ENCODE data around the gene WDR7.

Gene WDR7

DNA sequence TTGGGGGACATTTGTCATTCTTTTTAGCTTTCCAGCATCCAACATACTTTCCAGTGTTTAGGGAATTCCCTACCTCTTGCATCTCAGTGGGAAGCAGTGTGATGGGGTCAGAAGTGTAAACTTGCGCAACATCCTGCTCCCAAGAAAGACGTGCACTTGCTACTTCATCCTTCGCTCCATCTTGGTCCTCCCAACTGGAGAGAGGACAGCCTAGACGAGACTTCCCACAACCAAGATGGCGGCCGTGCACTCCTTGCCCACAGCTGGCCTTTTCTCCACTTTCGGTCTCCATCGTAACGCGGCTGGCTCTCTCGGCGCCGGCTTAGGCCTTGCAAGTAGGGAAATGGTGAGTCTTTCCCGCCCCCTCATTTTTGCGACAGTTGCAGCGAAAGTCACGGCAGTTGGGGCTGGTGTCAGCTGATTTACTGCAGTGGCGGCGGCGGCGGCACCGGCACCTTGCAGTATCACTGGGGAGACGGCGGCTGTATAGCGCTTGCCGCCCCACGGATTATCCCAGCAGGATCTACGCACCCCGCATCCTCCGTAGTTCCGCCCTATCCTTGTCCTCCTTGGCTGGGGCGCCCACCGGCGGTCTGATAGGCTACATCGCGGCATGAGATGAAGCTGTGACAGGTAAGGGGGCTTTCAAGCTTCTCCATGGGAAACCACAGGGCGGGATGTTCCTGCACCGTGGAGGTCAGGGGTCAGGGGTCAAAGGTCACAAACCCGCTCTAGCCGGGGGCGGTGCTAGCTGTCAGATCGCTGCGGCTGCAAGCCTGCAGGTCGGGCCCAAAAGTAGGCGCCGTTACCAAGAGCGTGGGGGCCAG lies at the start of gene WDR7:
TSS of gene WDR7 (plus strand) at position 416 of the 827 bp plus-strand sequence. CDS start 21,157 bp downstream, outside the sequence.
- Mint-ChIP-seq H3K4me1 (ENCODE audit: low read depth) (peaks cover 63% of the 10 kb centered on the region), H3K36me3 (ENCODE audit: low read depth) (peaks cover 7% of the 10 kb centered on the region), H3K4me3 (peak within 1 kb of the TSS; percentile 88), H3K9me3 (peaks cover 7% of the 10 kb centered on the region), H3K27ac (peak within 1 kb of the TSS; percentile 85), H3K27me3 (no peaks in the 10 kb centered on the region)
- intact Hi-C loops (cut with micrococcal nuclease) = loop anchor here (1.0 kb wide), 1 partner anchor 13 kb away; the partner anchor contains the start of gene TXNL1

DNA sequence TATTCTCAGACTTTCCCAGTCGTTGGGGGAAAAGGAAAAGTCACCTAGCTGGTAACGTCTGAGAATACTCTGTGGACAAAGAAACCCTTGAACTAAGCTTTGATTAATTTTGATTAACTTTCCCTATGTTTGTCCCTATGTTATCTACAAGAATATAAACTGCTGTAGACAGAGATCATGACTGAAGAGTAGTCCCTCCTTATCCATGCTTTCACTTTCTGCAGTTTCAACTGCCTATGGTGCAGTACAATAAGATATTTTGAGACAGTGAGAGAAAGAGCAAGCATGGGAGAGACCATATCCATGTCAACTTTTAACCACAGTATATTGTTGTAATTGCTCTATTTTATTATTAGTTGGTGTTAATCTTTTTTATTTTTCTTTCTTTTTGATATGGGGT lies 44.5 kb upstream of the WDR7 start:
- peaks cover 54% of the 10 kb centered on the region for H3K36me3 Mint-ChIP-seq (ENCODE audit: low read depth)
- intact Hi-C loops (cut with micrococcal nuclease) = no loop called here

GRCh38 chr18:56615738-56616520 lies 35.2 kb upstream of the WDR7 start:
- peaks cover 6% of the 10 kb centered on the region for H3K4me1 Mint-ChIP-seq (ENCODE audit: low read depth)
- H3K4me3 Mint-ChIP-seq = no peak overlapping the region
- no peak overlapping the region for H3K27ac Mint-ChIP-seq
- peaks cover 92% of the 10 kb centered on the region for H3K36me3 Mint-ChIP-seq (ENCODE audit: low read depth)
- H3K27me3 Mint-ChIP-seq = no peaks in the 10 kb centered on the region
- H3K9me3 Mint-ChIP-seq = no peaks in the 10 kb centered on the region
- intact Hi-C loops (cut with micrococcal nuclease) = no loop called here

More for the DNA sequence above, 44.5 kb upstream of the WDR7 start:
- no peak overlapping the region for H3K4me3 Mint-ChIP-seq
- H3K9me3 Mint-ChIP-seq = no peaks in the 10 kb centered on the region
- H3K27ac Mint-ChIP-seq = no peak overlapping the region
- no peaks in the 10 kb centered on the region for H3K4me1 Mint-ChIP-seq (ENCODE audit: low read depth)
- no peaks in the 10 kb centered on the region for H3K27me3 Mint-ChIP-seq

DNA sequence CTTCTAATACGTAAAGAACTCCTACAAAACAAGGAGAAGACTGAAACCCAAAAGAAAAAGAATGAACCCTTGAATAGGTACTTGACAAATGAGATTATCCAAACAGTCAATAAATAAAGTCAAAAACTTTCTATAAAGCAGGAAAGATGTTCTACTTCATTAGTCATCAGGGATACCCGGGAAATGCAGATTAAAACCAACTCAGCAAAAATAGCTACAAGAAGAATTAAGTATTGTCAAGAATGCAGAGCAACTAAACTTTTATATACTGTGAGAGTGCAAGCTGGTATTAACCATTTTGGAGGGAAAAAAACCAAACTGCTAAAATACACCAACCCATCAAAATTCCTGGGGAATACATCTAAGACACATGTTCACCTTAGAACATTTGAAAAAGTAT lies 23.2 kb upstream of the WDR7 start:
- H3K36me3 Mint-ChIP-seq (ENCODE audit: low read depth) = peaks cover 62% of the 10 kb centered on the region
- intact Hi-C loops (cut with micrococcal nuclease) = no loop called here
- H3K27me3 Mint-ChIP-seq = no peaks in the 10 kb centered on the region
- peaks cover 40% of the 10 kb centered on the region for H3K4me1 Mint-ChIP-seq (ENCODE audit: low read depth)
- H3K27ac Mint-ChIP-seq = no peak overlapping the region
- H3K9me3 Mint-ChIP-seq = no peaks in the 10 kb centered on the region
- no peak overlapping the region for H3K4me3 Mint-ChIP-seq

- Mint-ChIP-seq H3K4me3 (no peak overlapping the region), H3K27ac (no peak overlapping the region), H3K9me3 (no peaks in the 10 kb centered on the region), H3K4me1 (ENCODE audit: low read depth) (peaks cover 58% of the 10 kb centered on the region), H3K36me3 (ENCODE audit: low read depth) (peaks cover 62% of the 10 kb centered on the region), H3K27me3 (no peaks in the 10 kb centered on the region)
- intact Hi-C loops (cut with micrococcal nuclease) = loop anchor here (10.0 kb wide), 1 partner anchor 1048 kb away; the partner anchor contains the start of gene TCF4
These were observed 18.8 kb upstream of the WDR7 start for GRCh38 chr18:56632070-56633022.

- H3K36me3 Mint-ChIP-seq (ENCODE audit: low read depth) = peaks cover 75% of the 10 kb centered on the region
- intact Hi-C loops (cut with micrococcal nuclease) = loop anchor here (10.0 kb wide), 1 partner anchor 1050 kb away; the partner anchor contains the start of gene TCF4
- H3K4me1 Mint-ChIP-seq (ENCODE audit: low read depth) = peaks cover 50% of the 10 kb centered on the region
- no peak overlapping the region for H3K4me3 Mint-ChIP-seq
- H3K27me3 Mint-ChIP-seq = no peaks in the 10 kb centered on the region
- H3K27ac Mint-ChIP-seq = no peak overlapping the region
- H3K9me3 Mint-ChIP-seq = peaks cover 9% of the 10 kb centered on the region
These were observed 16.2 kb upstream of the WDR7 start for GRCh38 chr18:56635007-56635406.

GRCh38 chr18:56637176-56637575 lies 14.0 kb upstream of the WDR7 start:
- Mint-ChIP-seq H3K27ac (peak overlapping the region; percentile 100), H3K27me3 (no peaks in the 10 kb centered on the region), H3K4me1 (ENCODE audit: low read depth) (peaks cover 34% of the 10 kb centered on the region), H3K36me3 (ENCODE audit: low read depth) (peaks cover 58% of the 10 kb centered on the region), H3K4me3 (peak overlapping the region; percentile 99), H3K9me3 (peaks cover 9% of the 10 kb centered on the region)
- intact Hi-C loops (cut with micrococcal nuclease) = loop anchor here (10.0 kb wide), 1 partner anchor 1052 kb away; the partner anchor contains the start of gene TCF4

GRCh38 chr18:56637711-56638231 lies 13.4 kb upstream of the WDR7 start:
- no peaks in the 10 kb centered on the region for H3K27me3 Mint-ChIP-seq
- H3K4me1 Mint-ChIP-seq (ENCODE audit: low read depth) = peaks cover 34% of the 10 kb centered on the region
- peaks cover 9% of the 10 kb centered on the region for H3K9me3 Mint-ChIP-seq
- H3K36me3 Mint-ChIP-seq (ENCODE audit: low read depth) = peaks cover 52% of the 10 kb centered on the region
- intact Hi-C loops (cut with micrococcal nuclease) = loop anchor here (1.0 to 10.0 kb wide), 2 partner anchors 14 to 1053 kb away; partner anchors contain the start of genes TCF4 and WDR7
- peak overlapping the region; percentile 99 for H3K4me3 Mint-ChIP-seq
- H3K27ac Mint-ChIP-seq = peak overlapping the region; percentile 100

DNA sequence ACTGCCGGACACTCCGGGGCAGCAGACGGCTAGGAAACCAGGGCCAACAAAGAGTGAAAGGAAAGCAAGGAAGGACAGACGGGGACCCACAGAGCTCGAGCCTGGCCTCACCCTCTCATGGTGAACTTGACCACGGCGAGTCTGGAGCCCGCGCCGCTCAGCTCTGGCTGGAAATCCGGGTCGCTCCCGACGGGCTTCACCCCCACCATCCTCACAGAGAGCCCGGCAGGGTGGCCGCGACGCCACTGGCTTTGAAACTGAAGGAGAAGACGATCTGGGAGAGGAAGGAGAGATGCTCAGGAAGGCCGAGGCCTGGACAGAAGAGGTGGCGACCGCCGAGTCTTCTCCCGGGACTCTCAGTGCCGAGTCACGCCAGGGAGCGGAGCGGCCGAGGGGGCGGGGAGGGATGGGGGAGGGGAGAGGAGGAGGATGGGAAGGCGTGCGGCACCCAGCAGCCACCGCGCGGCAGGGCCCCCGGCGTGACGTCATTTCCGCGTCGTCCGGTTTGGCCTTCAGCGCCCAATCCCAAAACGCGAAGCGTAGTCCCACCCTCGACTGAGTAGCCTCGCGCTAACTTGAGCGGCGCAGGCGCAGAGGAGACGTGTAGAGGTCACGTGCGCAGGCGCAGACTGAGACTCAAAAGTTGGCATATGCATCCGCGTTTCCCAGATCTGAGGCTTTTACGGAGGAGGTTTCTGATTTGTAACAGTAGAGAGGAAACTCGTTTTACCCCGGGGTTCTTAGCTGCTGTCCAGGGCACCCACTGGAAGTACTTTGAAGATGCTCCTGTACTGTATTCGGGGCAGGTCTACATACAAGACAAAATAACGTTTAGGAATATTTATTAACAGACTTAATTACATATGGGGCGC lies 12.7 kb upstream of the WDR7 start, which contains the start of gene TXNL1:
TSS of gene TXNL1 (minus strand) at position 361 of the 872 bp plus-strand sequence. CDS start at position 209, 152 bp downstream.
- Mint-ChIP-seq H3K27me3 (no peaks in the 10 kb centered on the region), H3K27ac (peak within 1 kb of the TSS; percentile 100), H3K4me3 (peak within 1 kb of the TSS; percentile 99), H3K4me1 (ENCODE audit: low read depth) (peaks cover 34% of the 10 kb centered on the region), H3K9me3 (peaks cover 9% of the 10 kb centered on the region), H3K36me3 (ENCODE audit: low read depth) (peaks cover 46% of the 10 kb centered on the region)
- intact Hi-C loops (cut with micrococcal nuclease) = loop anchor here (1.0 to 10.0 kb wide), 2 partner anchors 13 to 1054 kb away; partner anchors contain the start of genes TCF4 and WDR7

- Mint-ChIP-seq H3K27me3 (no peaks in the 10 kb centered on the region), H3K4me1 (ENCODE audit: low read depth) (peaks cover 34% of the 10 kb centered on the region), H3K9me3 (peaks cover 9% of the 10 kb centered on the region), H3K36me3 (ENCODE audit: low read depth) (peaks cover 40% of the 10 kb centered on the region), H3K27ac (peak overlapping the region; percentile 100), H3K4me3 (peak overlapping the region; percentile 99)
- intact Hi-C loops (cut with micrococcal nuclease) = loop anchor here (10.0 kb wide), 1 partner anchor 1054 kb away; the partner anchor contains the start of gene TCF4
These were observed 12.1 kb upstream of the WDR7 start for GRCh38 chr18:56639104-56639381.

GRCh38 chr18:56639571-56639970 lies 11.6 kb upstream of the WDR7 start:
- H3K4me3 Mint-ChIP-seq = no peak overlapping the region
- intact Hi-C loops (cut with micrococcal nuclease) = loop anchor here (10.0 kb wide), 1 partner anchor 1055 kb away; the partner anchor contains the start of gene TCF4
- H3K27ac Mint-ChIP-seq = peak overlapping the region; percentile 100

GRCh38 chr18:56641714-56642337 lies 9.3 kb upstream of the WDR7 start:
- H3K36me3 Mint-ChIP-seq (ENCODE audit: low read depth) = peaks cover 24% of the 10 kb centered on the region
- intact Hi-C loops (cut with micrococcal nuclease) = no loop called here

More at GRCh38 chr18:56639571-56639970, 11.6 kb upstream of the WDR7 start:
- H3K4me1 Mint-ChIP-seq (ENCODE audit: low read depth) = peaks cover 31% of the 10 kb centered on the region
- no peaks in the 10 kb centered on the region for H3K27me3 Mint-ChIP-seq
- peaks cover 9% of the 10 kb centered on the region for H3K9me3 Mint-ChIP-seq
- H3K36me3 Mint-ChIP-seq (ENCODE audit: low read depth) = peaks cover 34% of the 10 kb centered on the region

More at GRCh38 chr18:56641714-56642337, 9.3 kb upstream of the WDR7 start:
- Mint-ChIP-seq H3K27me3 (no peaks in the 10 kb centered on the region), H3K4me3 (no peak overlapping the region), H3K4me1 (ENCODE audit: low read depth) (peaks cover 20% of the 10 kb centered on the region), H3K9me3 (peaks cover 9% of the 10 kb centered on the region), H3K27ac (no peak overlapping the region)

Measured in dendritic cell treated with granulocyte-macrophage colony-stimulating factor and Interleukin-4, amounts not matched to agents 40 ng/mL and 50 ng/mL, for 4 days (primary cell).